HuH-7.5 (cell line): ENCODE results near the gene CLIC5.

ENCODE experiments used
- DNase-seq: peaks from one replicate; pipeline ENCODE4 v3.0.0; 2011; ENCODE audit warnings: low spot score

The CLIC5 gene

GRCh38 chr6:45964300-45964699 lies 51.4 kb downstream of the CLIC5 start:
- no peak for DNase-seq

GRCh38 chr6:45963896-45964295 lies 51.8 kb downstream of the CLIC5 start:
- DNase-seq, result no peak

- DNase-seq, result no peak
These were observed 54.5 kb downstream of the CLIC5 start for GRCh38 chr6:45961125-45961524.

GRCh38 chr6:45959534-45960145 lies 56.0 kb downstream of the CLIC5 start:
- DNase-seq, result no peak

- DNase-seq, result no peak
These were observed 59.0 kb downstream of the CLIC5 start for GRCh38 chr6:45956663-45957062.

GRCh38 chr6:45956176-45956575 lies 59.5 kb downstream of the CLIC5 start:
- DNase-seq, result no peak

- no peak for DNase-seq
These were observed 60.1 kb downstream of the CLIC5 start for GRCh38 chr6:45955597-45955996.

GRCh38 chr6:45952546-45952945 lies 63.1 kb downstream of the CLIC5 start:
- DNase-seq, result no peak

- DNase-seq, result no peak
These were observed 63.5 kb downstream of the CLIC5 start for GRCh38 chr6:45952168-45952529.

- DNase-seq, result no peak
These were observed 64.1 kb downstream of the CLIC5 start for GRCh38 chr6:45951321-45952167.

GRCh38 chr6:45949256-45949655 lies 66.4 kb downstream of the CLIC5 start:
- DNase-seq, result no peak

GRCh38 chr6:45947807-45948206 lies 67.9 kb downstream of the CLIC5 start:
- no peak for DNase-seq

GRCh38 chr6:45946887-45947286 lies 68.8 kb downstream of the CLIC5 start:
- DNase-seq, result no peak

GRCh38 chr6:45946352-45946751 lies 69.3 kb downstream of the CLIC5 start:
- DNase-seq, result peak; percentile 13

GRCh38 chr6:45942953-45943352 lies 72.7 kb downstream of the CLIC5 start:
- DNase-seq, result no peak

GRCh38 chr6:45933855-45934254 lies 81.8 kb downstream of the CLIC5 start:
- DNase-seq, result no peak

- no peak for DNase-seq
These were observed 84.4 kb downstream of the CLIC5 start for GRCh38 chr6:45931232-45931631.

- DNase-seq, result peak; percentile 45
These were observed 85.1 kb downstream of the CLIC5 start for GRCh38 chr6:45930420-45931040.

GRCh38 chr6:45929421-45930361 lies 86.0 kb downstream of the CLIC5 start:
- DNase-seq, result no peak

GRCh38 chr6:45928721-45929305 lies 86.8 kb downstream of the CLIC5 start:
- DNase-seq, result no peak

GRCh38 chr6:45927421-45928320 lies 88.0 kb downstream of the CLIC5 start:
- no peak for DNase-seq
